COLO668 (cell line): Measurements from ENCODE around the gene RPS19BP1.

ENCODE experiments used
- DNase-seq: peaks from one replicate; lab custom pipeline; 2025; ENCODE audit not compliant: unreplicated experiment; lab: John Stamatoyannopoulos, UW

The RPS19BP1 gene

GRCh38 chr22:39491696-39492095, 40.9 kb downstream of the RPS19BP1 start:
- no peak for DNase-seq

GRCh38 chr22:39490966-39491680, 41.4 kb downstream of the RPS19BP1 start:
- no peak for DNase-seq

GRCh38 chr22:39490135-39490798, 42.3 kb downstream of the RPS19BP1 start:
- DNase-seq, result peak; percentile 59

- no peak for DNase-seq
Observed at GRCh38 chr22:39489094-39490068, 43.2 kb downstream of the RPS19BP1 start.

GRCh38 chr22:39488563-39489083, 43.9 kb downstream of the RPS19BP1 start:
- no peak for DNase-seq

GRCh38 chr22:39487826-39488520, 44.6 kb downstream of the RPS19BP1 start:
- no peak for DNase-seq

GRCh38 chr22:39486951-39487825, 45.4 kb downstream of the RPS19BP1 start:
- no peak for DNase-seq

- no peak for DNase-seq
Observed at GRCh38 chr22:39482768-39483167, 49.8 kb downstream of the RPS19BP1 start.

- no peak for DNase-seq
Observed at GRCh38 chr22:39481595-39481994, 51.0 kb downstream of the RPS19BP1 start.

- no peak for DNase-seq
Observed at GRCh38 chr22:39481054-39481453, 51.5 kb downstream of the RPS19BP1 start.

- no peak for DNase-seq
Observed at GRCh38 chr22:39480557-39480956, 52.0 kb downstream of the RPS19BP1 start.

GRCh38 chr22:39479254-39479653, 53.3 kb downstream of the RPS19BP1 start:
- no peak for DNase-seq
